ENCODE measurements around the gene ANO8. TPM values are rescaled to one million over a fixed set of nuclear protein-coding genes. Genes with fewer than 3 reads are reported as not detected.

Gene ANO8
- total and polyA plus RNA-seq, 7 donors, result 1.5 to 14.3 (median 11.9) TPM

- Histone ChIP-seq H3K27ac (no peak overlapping the region), H3K4me3 (no peak overlapping the region), H3K4me1 (peaks cover 10% of the 10 kb centered on the region), H3K36me3 (ENCODE audit: insufficient read depth in 1 of 2, low read depth in 1 of 2) (peaks cover 0 to 28% of the 10 kb centered on the region in 2 donors), H3K9me3 (no peaks in the 10 kb centered on the region), H3K27me3 (ENCODE audit: insufficient read depth in 3 of 3, low read length in 2 of 3) (no peaks in the 10 kb centered on the region)
- peak in 1 of 2 donors; percentile 40 for DNase-seq
- ATAC-seq, result no peak
- 92 to 93% (median 93%) methylated on average over 15 of the region's 15 CpGs for WGBS, 3 donors
- TF ChIP-seq CTCF (IDR thresholded peaks at IDR 0.05), result no peak
- intact Hi-C loops (cut with DNase I), result no loop called here
Observed at GRCh38 chr19:17341386-17341785, 6.7 kb upstream of the ANO8 start.

GRCh38 chr19:17340871-17341357 is 6.3 kb upstream of the ANO8 start:
- DNase-seq (peak in 1 of 2 donors; percentile 43), ATAC-seq (no peak)
- H3K36me3 ChIP-seq (ENCODE audit: insufficient read depth in 1 of 2, low read depth in 1 of 2), result peaks cover 0 to 28% of the 10 kb centered on the region in 2 donors
- intact Hi-C loops (cut with DNase I), result no loop called here
- no peaks in the 10 kb centered on the region for H3K27me3 ChIP-seq (ENCODE audit: insufficient read depth in 3 of 3, low read length in 2 of 3)
- TF ChIP-seq CTCF (IDR thresholded peaks at IDR 0.05), result no peak
- H3K4me1 ChIP-seq, result peaks cover 9% of the 10 kb centered on the region
- no peaks in the 10 kb centered on the region for H3K9me3 ChIP-seq
- 61 to 67% (median 62%) methylated on average over 17 of the region's 17 CpGs for WGBS, 3 donors
- H3K27ac ChIP-seq, result no peak overlapping the region
- H3K4me3 ChIP-seq, result no peak overlapping the region

GRCh38 chr19:17340302-17340870 is 5.7 kb upstream of the ANO8 start:
- H3K4me3 ChIP-seq, result no peak overlapping the region
- H3K36me3 ChIP-seq (ENCODE audit: insufficient read depth in 1 of 2, low read depth in 1 of 2), result peaks cover 0 to 28% of the 10 kb centered on the region in 2 donors
- DNase-seq (peak in 1 of 2 donors; percentile 61), ATAC-seq (no peak)
- 73 to 87% (median 77%) methylated on average over 20 to 21 of the region's 21 CpGs for WGBS, 3 donors
- intact Hi-C loops (cut with DNase I), result no loop called here
- no peak overlapping the region for H3K27ac ChIP-seq
- H3K27me3 ChIP-seq (ENCODE audit: insufficient read depth in 3 of 3, low read length in 2 of 3), result no peaks in the 10 kb centered on the region
- TF ChIP-seq CTCF (IDR thresholded peaks at IDR 0.05), result no peak
- H3K9me3 ChIP-seq, result no peaks in the 10 kb centered on the region
- peaks cover 14% of the 10 kb centered on the region for H3K4me1 ChIP-seq

GRCh38 chr19:17339088-17339741 is 4.6 kb upstream of the ANO8 start:
- H3K4me3 ChIP-seq, result peak overlapping the region; percentile 11
- H3K9me3 ChIP-seq, result no peaks in the 10 kb centered on the region
- peaks cover 19% of the 10 kb centered on the region for H3K4me1 ChIP-seq
- intact Hi-C loops (cut with DNase I), result no loop called here
- ATAC-seq (no peak), DNase-seq (no peak)
- TF ChIP-seq CTCF (IDR thresholded peaks at IDR 0.05), result no peak
- no peak overlapping the region for H3K27ac ChIP-seq
- H3K36me3 ChIP-seq (ENCODE audit: insufficient read depth in 1 of 2, low read depth in 1 of 2), result peaks cover 0 to 28% of the 10 kb centered on the region in 2 donors
- WGBS, 3 donors, result 89 to 93% (median 89%) methylated on average over 33 to 34 of the region's 34 CpGs
- no peaks in the 10 kb centered on the region for H3K27me3 ChIP-seq (ENCODE audit: insufficient read depth in 3 of 3, low read length in 2 of 3)

Data from psoas muscle (tissue), 8 donors.